Inferior parietal cortex (tissue), 1 donor: ENCODE results near the gene KCNIP3.
"Not testable (repeated sequence)": the region's sequence is repeated elsewhere in the genome, so short reads cannot be mapped to it uniquely, and the experiment has no call there.

Experiments
- DNase-seq: peaks from one replicate; pipeline ENCODE4 v3.0.0-alpha.2; 2016; ENCODE audit errors: extremely low spot score

Gene KCNIP3

GRCh38 chr2:95383635-95384027 is 86.5 kb downstream of the KCNIP3 start:
- DNase-seq: no peak

- DNase-seq: no peak
Measured at GRCh38 chr2:95384854-95385569, 87.9 kb downstream of the KCNIP3 start.

- DNase-seq: no peak
Measured at GRCh38 chr2:95385570-95385984, 88.4 kb downstream of the KCNIP3 start.

- DNase-seq: no peak
Measured at GRCh38 chr2:95386031-95386430, 88.9 kb downstream of the KCNIP3 start.

GRCh38 chr2:95387358-95387757 is 90.2 kb downstream of the KCNIP3 start:
- no peak for DNase-seq

GRCh38 chr2:95388091-95388692 is 91.0 kb downstream of the KCNIP3 start:
- DNase-seq: no peak

GRCh38 chr2:95388856-95389244 is 91.7 kb downstream of the KCNIP3 start:
- no peak for DNase-seq

GRCh38 chr2:95389245-95390119 is 92.3 kb downstream of the KCNIP3 start:
- DNase-seq: peak; percentile 68

GRCh38 chr2:95390272-95390880 is 93.2 kb downstream of the KCNIP3 start:
- no peak for DNase-seq

GRCh38 chr2:95390881-95391321 is 93.8 kb downstream of the KCNIP3 start:
- DNase-seq: no peak

GRCh38 chr2:95391641-95392310 is 94.6 kb downstream of the KCNIP3 start:
- DNase-seq: no peak

GRCh38 chr2:95392320-95392719 is 95.2 kb downstream of the KCNIP3 start:
- DNase-seq: no peak

GRCh38 chr2:95392730-95393455 is 95.7 kb downstream of the KCNIP3 start:
- DNase-seq: no peak

- no peak for DNase-seq
Measured at GRCh38 chr2:95393901-95394300, 96.8 kb downstream of the KCNIP3 start.

- no peak for DNase-seq
Measured at GRCh38 chr2:95399061-95399460, 101.9 kb downstream of the KCNIP3 start.

- no peak for DNase-seq
Measured at GRCh38 chr2:95401480-95401879, 104.3 kb downstream of the KCNIP3 start.

GRCh38 chr2:95402004-95402369 is 104.8 kb downstream of the KCNIP3 start:
- DNase-seq: not testable (repeated sequence)

- peak; percentile 95 for DNase-seq
Measured at GRCh38 chr2:95402370-95403203, 105.4 kb downstream of the KCNIP3 start, which contains the start of gene FAHD2A. TSS of gene FAHD2A (plus strand) at chr2:95402708. CDS start at chr2:95405559, 2,851 bp downstream.

- DNase-seq: peak; percentile 44
Measured at GRCh38 chr2:95403204-95403721, 106.1 kb downstream of the KCNIP3 start.

- DNase-seq: not testable (repeated sequence)
Measured at GRCh38 chr2:95403824-95404223, 106.7 kb downstream of the KCNIP3 start.
